HG03095 (cell line): ENCODE data around the gene SMARCAD1.
A peak's percentile ranks its signal among the peaks of the same experiment; 100 is the strongest.

Source experiments
- ATAC-seq: cut with Tn5 transposase; IDR thresholded peaks from one replicate; pipeline ENCODE4 v1.9.1; 2021; ENCODE audit warnings: moderate library complexity; ENCODE audit not compliant: unreplicated experiment

SMARCAD1 gene, protein sequence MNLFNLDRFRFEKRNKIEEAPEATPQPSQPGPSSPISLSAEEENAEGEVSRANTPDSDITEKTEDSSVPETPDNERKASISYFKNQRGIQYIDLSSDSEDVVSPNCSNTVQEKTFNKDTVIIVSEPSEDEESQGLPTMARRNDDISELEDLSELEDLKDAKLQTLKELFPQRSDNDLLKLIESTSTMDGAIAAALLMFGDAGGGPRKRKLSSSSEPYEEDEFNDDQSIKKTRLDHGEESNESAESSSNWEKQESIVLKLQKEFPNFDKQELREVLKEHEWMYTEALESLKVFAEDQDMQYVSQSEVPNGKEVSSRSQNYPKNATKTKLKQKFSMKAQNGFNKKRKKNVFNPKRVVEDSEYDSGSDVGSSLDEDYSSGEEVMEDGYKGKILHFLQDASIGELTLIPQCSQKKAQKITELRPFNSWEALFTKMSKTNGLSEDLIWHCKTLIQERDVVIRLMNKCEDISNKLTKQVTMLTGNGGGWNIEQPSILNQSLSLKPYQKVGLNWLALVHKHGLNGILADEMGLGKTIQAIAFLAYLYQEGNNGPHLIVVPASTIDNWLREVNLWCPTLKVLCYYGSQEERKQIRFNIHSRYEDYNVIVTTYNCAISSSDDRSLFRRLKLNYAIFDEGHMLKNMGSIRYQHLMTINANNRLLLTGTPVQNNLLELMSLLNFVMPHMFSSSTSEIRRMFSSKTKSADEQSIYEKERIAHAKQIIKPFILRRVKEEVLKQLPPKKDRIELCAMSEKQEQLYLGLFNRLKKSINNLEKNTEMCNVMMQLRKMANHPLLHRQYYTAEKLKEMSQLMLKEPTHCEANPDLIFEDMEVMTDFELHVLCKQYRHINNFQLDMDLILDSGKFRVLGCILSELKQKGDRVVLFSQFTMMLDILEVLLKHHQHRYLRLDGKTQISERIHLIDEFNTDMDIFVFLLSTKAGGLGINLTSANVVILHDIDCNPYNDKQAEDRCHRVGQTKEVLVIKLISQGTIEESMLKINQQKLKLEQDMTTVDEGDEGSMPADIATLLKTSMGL

DNA sequence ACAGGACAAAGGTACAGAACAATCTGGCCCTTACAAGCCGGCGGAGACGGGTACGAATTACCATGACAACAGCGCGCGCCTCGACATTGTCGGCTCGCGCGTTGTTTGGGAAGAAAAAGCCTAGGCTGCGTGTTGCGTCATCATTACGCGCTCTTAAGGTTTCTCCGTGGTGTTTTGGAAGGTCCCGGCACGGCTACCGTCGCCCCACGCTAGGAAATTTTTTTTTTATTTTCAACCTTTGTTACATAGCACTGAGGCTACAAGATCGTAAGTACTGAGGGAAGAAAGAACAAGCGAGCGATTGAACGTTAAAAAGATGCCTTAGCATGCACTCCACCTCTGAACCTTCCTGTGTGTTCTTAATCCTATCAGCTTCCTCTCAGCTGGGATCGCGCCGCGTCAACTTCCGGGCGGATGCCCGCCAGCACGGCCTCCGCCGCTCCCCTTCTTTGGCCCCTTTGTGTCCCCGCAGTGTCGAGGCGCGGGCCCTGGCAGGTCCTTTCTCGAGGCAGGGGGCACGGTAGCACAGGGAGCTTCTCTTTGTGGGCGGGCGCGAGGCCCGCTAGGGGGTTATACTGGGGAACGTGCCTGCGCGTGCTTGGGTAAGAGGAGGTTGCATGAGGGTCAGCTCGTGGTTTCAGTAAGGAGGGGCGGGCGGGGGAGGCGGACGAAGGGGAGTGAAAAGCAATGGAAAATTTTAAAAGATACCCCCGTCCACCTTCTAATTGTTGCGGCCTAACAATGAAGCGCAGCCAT lies at the start of gene SMARCAD1:
Gene SMARCAD1, plus strand, starts transcription at position 397 of the 756 bp plus-strand sequence. CDS start 530 bp downstream, outside the sequence.
- peak; percentile 94 for ATAC-seq

DNA sequence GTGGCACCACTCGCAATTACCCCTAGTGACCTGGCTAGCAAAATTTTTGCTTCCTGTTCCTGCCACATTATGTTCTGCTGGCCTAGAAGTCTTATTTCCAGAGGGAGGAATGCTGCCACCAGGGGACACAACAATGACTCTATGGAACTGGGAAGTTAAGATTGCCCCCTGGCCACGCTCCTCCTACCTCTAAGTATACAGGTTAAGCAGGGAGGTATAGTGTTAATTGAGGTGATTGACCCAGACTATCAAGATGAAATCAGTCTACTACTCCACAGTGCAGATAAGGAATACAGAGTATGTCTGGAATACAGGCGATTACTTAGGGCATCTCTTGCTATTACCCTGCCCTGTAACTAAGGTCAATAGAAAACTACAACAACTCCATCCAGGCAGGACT lies 48.8 kb upstream of the SMARCAD1 start:
- ATAC-seq: no peak

GRCh38 chr4:94159790-94160189 lies 47.9 kb upstream of the SMARCAD1 start:
- ATAC-seq: no peak

DNA sequence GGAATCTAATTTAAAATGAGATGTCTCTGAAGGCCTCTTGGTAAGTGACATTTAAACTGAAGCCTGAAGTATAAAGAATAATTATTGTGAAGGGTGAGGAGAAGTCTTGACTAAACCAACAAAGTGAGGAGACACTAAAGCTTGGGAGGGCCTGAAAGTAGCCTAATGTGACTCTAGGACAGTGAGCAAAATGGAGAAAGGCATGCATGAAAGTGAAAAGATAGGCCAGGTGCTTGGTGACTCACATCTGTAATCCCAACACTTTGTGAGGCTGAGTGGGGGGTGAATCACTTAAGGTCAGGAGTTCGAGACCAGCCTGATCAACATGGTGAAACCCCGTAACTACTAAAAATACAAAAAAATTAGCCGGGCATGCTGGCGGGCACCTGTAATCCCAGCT lies 46.9 kb upstream of the SMARCAD1 start:
- no peak for ATAC-seq

GRCh38 chr4:94165256-94165655 lies 42.4 kb upstream of the SMARCAD1 start:
- ATAC-seq: no peak

DNA sequence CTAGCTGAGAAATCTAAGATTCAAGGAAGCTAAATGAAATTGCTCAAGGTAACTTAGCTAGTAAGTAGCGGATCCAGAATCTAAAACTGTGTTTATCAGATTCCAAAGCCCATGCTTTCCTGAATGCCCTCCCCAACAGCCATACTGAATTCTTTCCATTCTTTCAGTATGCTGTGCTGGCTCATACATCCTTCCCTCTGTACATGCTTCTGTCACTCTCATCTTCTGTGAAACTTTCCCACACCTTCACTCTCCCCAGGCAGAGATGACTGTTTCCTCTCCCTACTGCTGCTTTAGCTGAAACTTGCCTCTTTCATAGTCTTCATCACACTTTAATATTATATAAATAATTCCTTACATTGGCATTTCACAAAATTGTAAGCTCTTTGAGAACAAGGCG lies 39.3 kb upstream of the SMARCAD1 start:
- no peak for ATAC-seq

GRCh38 chr4:94169803-94170372 lies 37.8 kb upstream of the SMARCAD1 start:
- no peak for ATAC-seq

GRCh38 chr4:94171616-94172015 lies 36.0 kb upstream of the SMARCAD1 start:
- ATAC-seq: no peak

GRCh38 chr4:94175553-94176261 lies 32.0 kb upstream of the SMARCAD1 start:
- no peak for ATAC-seq

DNA sequence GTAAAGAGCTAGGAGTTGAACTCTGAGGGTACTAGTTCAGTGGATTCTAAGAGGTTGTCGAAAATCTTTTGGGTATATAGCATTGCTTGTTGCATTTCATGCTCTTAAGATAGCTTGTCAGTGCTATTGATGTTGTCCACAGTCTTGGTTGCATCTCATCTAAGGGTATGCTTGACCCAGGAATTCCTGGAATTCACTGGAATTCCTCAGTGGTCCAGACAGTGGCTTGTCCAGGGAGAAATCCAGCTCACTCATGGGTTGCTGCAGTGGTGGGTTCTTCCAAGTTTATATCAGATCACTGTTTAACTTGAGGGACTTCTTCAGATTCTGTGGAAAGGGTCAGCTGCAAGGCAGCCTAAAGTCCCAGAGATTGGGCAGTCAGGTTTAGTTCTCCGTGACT lies 29.8 kb upstream of the SMARCAD1 start:
- no peak for ATAC-seq

DNA sequence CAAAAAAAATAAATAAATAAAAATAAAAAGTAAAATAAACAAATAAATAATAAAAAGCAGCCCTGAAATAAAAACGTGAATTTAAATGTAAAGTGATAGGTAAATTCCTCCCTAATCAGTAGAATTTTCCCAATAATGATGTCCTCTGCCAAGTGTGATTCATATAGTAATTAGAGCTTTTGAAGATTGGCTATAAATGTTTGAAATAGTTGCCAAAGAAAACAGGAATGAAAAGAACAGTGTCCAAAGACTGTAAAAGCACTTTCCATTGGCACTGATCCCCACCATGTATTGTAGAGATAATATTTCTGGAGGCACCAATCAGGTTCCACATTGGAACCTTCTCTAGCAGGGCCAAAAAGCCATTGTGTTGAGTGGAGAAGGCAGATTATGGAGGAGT lies 25.9 kb upstream of the SMARCAD1 start:
- no peak for ATAC-seq

- no peak for ATAC-seq
Measured at GRCh38 chr4:94202769-94203168, 4.9 kb upstream of the SMARCAD1 start.

GRCh38 chr4:94208266-94208665 lies 601 bp downstream of the SMARCAD1 start:
- ATAC-seq: no peak

GRCh38 chr4:94208918-94209317 lies 1.3 kb downstream of the SMARCAD1 start:
- no peak for ATAC-seq

DNA sequence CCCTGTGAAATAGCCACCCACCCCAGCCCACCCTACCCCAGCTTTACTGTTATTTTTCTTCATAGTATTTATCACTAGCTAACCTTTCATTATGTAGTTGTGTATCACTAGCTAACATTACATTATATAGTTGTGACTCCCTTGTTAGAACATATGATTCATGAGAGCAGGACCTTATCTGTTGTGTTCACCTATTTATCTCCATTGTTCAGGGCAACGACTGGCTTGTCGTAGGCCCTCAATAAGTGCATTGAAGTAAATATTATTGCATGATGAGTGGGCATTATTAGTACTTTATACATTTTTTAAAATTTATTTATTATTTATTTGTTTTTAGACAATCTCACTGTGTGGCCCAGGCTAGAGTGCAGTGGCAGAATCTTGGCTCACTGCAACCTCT lies 4.2 kb downstream of the SMARCAD1 start:
- ATAC-seq: no peak

GRCh38 chr4:94214703-94215319 lies 7.1 kb downstream of the SMARCAD1 start:
- no peak for ATAC-seq

DNA sequence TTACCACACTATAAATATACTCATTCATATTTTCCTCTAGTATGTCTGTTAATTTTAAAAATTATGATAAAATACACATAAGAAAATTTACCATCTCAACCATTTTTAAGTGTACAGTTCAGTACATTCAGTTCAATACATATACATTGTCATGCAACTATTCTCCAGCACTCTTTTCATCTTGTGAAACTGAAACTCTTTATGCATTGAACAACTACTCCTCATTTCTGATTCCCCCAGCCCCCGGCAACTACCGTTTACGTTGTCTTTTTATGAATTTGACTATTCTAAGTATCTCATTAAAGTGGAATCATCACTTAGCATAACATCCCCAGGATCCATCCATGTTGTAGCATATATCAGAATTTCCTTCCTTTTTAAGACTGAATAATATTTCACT lies 8.7 kb downstream of the SMARCAD1 start:
- ATAC-seq: no peak

DNA sequence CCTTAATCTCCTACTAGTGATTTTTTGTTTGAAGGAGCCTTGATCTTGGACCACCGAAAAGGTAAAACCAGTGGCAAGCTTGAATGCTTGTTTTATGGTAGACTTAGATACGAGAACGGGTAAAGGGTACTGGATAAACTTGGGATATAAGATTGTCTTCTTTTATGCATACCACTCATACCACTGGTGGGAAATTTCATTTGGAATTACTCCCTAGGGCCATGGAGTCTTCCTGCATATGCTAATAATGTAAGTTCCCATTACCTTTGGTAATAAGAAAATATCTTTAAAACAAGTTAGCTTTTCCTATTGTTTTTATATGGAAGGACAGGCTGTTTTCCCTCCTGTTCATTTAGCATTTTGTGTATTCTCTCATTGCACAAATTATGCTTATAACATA lies 11.7 kb downstream of the SMARCAD1 start:
- ATAC-seq: no peak

DNA sequence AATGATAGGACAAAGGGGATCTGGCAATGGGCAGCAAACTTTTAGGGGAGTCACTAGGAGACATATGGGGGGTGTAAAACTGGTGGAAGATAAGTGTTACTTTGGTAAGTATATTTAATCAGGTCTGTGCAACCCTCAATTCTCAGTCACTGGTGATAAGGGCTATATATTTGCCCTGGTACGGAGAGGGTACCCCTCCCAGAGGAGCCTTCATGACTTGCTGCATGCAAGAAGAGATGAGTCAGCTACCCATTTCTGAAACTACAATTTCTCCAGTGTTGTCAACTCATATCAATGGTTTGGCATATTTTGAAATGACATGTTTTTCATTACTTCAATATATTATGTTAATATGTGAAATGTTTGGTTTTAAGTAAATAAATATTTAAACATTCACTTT lies 14.3 kb downstream of the SMARCAD1 start:
- no peak for ATAC-seq

DNA sequence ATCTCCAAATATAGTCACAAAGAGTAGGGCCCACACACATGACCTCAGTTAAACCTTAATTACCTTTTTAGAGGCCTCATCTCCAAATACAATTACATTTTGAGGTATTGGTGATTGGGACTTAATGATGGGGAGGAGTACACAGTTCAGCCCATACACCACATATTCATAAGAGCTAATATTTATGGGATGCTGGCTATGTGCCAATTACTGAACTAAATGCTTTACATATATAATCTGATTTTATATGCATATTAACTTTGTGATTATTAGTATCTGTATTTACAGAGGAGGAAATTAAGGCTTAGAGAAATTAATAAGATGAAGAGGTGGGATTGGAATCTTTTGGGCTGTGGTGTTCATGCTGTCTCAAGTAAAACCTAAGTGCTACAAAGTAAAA lies 17.8 kb downstream of the SMARCAD1 start:
- no peak for ATAC-seq
